ENCODE measurements around the gene KLF17.
"Not testable (repeated sequence)": the region's sequence is repeated elsewhere in the genome, so short reads cannot be mapped to it uniquely, and the experiment has no call there.

KLF17 gene

GRCh38 chr1:44110916-44111315 lies 7.7 kb upstream of the KLF17 start:
- no peak for FAIRE-seq

GRCh38 chr1:44111861-44112260 lies 6.8 kb upstream of the KLF17 start:
- no peak for FAIRE-seq

- FAIRE-seq, result no peak
Measured at GRCh38 chr1:44112486-44112885, 6.1 kb upstream of the KLF17 start.

- FAIRE-seq, result no peak
Measured at GRCh38 chr1:44113095-44113609, 5.5 kb upstream of the KLF17 start.

DNA sequence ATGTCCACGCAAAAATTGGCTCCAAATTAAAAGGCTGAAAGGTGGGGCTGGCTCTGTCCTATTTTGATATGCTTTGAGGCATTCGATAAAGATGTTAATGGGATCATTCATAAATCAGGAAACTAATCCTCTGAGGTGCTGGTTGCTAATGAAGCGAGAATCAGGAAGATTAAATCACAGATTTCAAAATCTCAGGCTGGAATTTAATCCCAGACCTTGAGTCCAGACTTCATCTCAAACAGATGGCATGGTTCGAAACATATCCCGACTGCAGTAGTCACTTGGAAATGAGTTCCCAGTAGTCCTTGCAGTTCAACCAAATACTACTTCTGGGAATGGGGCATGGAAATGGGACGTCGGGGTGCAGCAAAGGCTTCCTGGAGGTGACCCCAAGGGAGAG lies 4.5 kb upstream of the KLF17 start:
- no peak for FAIRE-seq

- not testable (repeated sequence) for FAIRE-seq
Measured at GRCh38 chr1:44117272-44117671, 1.3 kb upstream of the KLF17 start.

GRCh38 chr1:44119525-44119924 lies 904 bp downstream of the KLF17 start:
- no peak for FAIRE-seq

DNA sequence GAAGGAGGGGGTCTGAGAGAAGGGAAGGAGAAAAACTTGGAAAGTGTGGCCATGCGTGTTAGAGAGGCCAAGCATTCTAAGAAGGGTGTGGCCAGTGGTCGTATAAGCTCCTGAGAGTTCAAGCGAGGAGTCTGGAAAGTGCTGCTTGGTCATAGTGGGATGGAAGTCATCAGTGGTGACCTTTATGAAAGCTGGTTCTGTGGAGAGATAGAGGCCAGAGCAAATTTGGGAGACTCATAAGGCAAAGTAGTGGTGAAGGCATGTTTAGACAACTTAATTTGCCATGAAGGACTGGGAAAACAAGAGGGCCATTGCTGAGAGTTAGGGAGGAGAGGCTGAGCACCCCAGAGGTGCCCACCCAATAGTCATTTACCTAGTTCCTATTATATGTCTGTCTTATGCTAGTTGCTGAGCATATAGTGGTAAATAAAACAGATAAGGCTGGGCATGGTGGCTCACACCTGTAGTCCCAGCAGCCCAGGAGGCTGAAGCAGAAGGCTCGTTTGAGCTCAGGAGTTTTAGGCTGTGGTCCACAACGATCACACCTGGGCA lies 1.9 kb downstream of the KLF17 start:
- FAIRE-seq, result no peak

DNA sequence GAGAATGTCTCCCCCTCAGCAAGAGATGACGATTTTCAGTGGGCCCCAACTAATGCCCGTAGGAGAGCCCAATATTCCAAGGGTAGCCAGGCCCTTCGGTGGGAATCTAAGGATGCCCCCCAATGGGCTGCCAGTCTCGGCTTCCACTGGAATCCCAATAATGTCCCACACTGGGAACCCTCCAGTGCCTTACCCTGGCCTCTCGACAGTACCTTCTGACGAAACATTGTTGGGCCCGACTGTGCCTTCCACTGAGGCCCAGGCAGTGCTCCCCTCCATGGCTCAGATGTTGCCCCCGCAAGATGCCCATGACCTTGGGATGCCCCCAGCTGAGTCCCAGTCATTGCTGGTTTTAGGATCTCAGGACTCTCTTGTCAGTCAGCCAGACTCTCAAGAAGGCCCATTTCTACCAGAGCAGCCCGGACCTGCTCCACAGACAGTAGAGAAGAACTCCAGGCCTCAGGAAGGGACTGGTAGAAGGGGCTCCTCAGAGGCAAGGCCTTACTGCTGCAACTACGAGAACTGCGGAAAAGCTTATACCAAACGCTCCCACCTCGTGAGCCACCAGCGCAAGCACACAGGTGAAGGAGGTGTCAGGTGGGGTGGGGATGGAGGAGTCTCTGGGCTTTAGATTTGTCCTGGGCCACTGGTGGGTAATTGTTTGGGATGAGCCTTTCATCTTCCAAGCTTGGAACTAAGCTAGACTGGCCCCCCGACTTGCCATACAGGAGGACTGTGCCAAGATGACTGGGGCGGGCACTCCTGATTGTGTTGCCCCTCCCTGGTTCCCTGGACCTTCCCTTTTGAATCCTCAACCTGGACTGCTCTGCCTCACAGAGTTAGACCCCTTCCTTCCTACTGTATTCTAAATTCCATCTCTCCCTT lies 11.2 kb downstream of the KLF17 start:
- no peak for FAIRE-seq

DNA sequence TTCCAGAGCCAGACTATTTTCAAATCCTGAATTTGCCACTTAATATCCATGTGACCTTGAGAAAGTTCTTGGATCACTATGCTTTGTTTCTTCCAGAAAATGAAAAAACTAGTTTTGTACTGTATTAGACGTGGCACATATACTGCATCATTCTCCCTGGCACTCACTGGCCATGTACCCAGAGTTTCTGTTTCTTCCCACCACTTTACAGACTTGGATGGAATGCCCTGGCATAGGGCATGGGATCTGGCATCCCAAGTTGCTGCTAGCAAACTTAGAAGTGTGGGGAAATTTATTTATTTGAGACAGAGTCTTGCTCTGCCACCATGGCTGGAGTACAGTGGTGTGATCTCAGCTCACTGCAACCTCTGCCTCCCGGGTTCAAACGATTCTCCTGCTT lies 12.8 kb downstream of the KLF17 start:
- no peak for FAIRE-seq

- FAIRE-seq, result no peak
Measured at GRCh38 chr1:44134071-44134920, 15.7 kb downstream of the KLF17 start.

- no peak for FAIRE-seq
Measured at GRCh38 chr1:44135886-44136285, 17.3 kb downstream of the KLF17 start.

GRCh38 chr1:44138239-44138638 lies 19.6 kb downstream of the KLF17 start:
- FAIRE-seq, result no peak

GRCh38 chr1:44139565-44139964 lies 20.9 kb downstream of the KLF17 start:
- not testable (repeated sequence) for FAIRE-seq

GRCh38 chr1:44141531-44141930 lies 22.9 kb downstream of the KLF17 start, which contains the start of gene KLF18:
Gene KLF18, minus strand, starts transcription at chr1:44141631. Its CDS starts 0 bp downstream, at chr1:44141631.
- no peak for FAIRE-seq

GRCh38 chr1:44144962-44145756 lies 26.5 kb downstream of the KLF17 start:
- FAIRE-seq, result no peak

- no peak for FAIRE-seq
Measured at GRCh38 chr1:44146536-44147361, 28.1 kb downstream of the KLF17 start.

GRCh38 chr1:44147582-44147981 lies 29.0 kb downstream of the KLF17 start:
- no peak for FAIRE-seq

- no peak for FAIRE-seq
Measured at GRCh38 chr1:44151332-44151731, 32.7 kb downstream of the KLF17 start.

GRCh38 chr1:44151808-44152207 lies 33.2 kb downstream of the KLF17 start:
- FAIRE-seq, result no peak

- no peak for FAIRE-seq
Measured at GRCh38 chr1:44152692-44153091, 34.1 kb downstream of the KLF17 start.

Data from TTC549 (cell line).